GM10248 (cell line): Measurements from ENCODE around the gene PRKCZ.

Source experiments
- CTCF ChIA-PET: fragments of 300-600 bp; sonication (Branson Sonifier 250); formaldehyde crosslinking; extraction: SDS; loops from one replicate; lab custom pipeline; 2021; ENCODE audit warnings: antibody characterized with exemption; lab: Yijun Ruan, JAX
- POLR2A ChIA-PET: fragments of 350-650 bp; sonication (Branson Sonifier 250); formaldehyde crosslinking; extraction: SDS; loops from one replicate; lab custom pipeline; 2020; ENCODE audit warnings: antibody characterized with exemption; lab: Yijun Ruan, JAX
- DNase-seq: peaks from one replicate; pipeline ENCODE4 v3.0.0; 2012; ENCODE audit errors: extremely low spot score
- CTCF ChIP-seq: IDR thresholded peaks from 2 replicates; pipeline ENCODE4 v1.5.1; 2012; ENCODE audit warnings: mild to moderate bottlenecking, low read depth; ENCODE audit errors: extremely low read depth, missing control alignments, control extremely low read depth

PRKCZ gene

GRCh38 chr1:2074944-2075740, 24.9 kb downstream of the PRKCZ start:
- POLR2A ChIA-PET: no interaction called here

DNA sequence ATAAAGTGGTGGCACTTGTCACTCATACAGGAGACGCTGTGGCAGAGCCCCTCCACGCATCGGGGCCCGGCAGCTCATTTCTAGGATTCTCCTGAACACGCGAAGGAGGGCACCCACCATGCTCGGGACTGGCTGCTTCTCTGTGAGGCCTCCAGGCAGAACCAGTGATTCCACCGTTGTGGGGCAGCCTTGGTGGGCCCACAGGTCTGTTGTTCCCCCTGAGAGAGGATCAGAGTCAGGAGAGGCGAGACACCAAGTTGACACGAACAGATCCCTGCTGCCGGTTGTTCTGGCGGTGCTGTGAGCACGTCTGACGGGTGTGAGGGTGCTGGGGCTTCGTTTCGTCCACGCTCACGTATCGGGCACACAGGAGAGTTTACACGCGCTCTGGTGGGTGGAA, 26.6 kb downstream of the PRKCZ start:
- POLR2A ChIA-PET: no interaction called here

More at GRCh38 chr1:2074944-2075740, 24.9 kb downstream of the PRKCZ start:
- TF ChIP-seq CTCF: no peak
- CTCF ChIA-PET: no interaction called here
- DNase-seq: no peak

GRCh38 chr1:2078170-2078569, 28.0 kb downstream of the PRKCZ start:
- CTCF ChIA-PET: no interaction called here
- DNase-seq: no peak
- POLR2A ChIA-PET: no interaction called here
- TF ChIP-seq CTCF: no peak

More for the DNA sequence above, 26.6 kb downstream of the PRKCZ start:
- no peak for DNase-seq
- no peak for TF ChIP-seq CTCF
- CTCF ChIA-PET: no interaction called here

DNA sequence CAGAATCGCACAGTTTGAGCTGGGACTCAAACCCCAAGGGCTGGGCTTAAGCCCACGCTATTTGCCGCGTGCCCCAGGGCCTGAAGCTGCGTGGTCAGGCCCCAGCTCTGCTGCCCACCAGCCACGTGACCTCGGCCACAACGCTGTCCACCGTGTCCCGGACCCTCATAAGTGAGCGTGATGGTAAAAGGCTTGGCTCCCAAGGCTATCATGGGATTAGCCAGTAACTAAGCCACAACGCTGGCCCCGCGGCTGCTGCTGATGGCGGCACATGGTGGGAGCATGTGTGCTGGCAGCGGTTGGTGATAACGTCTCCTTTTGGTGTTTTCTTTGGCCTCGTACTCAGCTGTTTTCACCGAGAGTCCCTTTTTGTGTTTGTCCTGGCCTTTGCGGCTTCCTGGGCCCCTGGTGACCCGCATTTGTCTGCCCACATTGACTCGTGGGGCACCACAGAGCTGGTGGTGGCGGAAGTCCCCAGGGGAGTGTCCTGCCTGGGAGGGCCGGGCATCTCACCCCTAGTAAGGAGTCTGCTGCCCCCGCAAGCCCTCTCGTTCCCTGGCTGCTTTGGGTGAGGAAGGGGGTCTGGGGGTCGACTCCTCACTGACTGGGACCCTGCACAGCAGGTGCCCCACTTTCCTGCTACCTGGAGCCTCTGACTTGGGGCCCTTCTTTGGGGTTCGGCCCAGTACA, 29.3 kb downstream of the PRKCZ start:
- DNase-seq: no peak
- ChIA-PET CTCF (no interaction called here), POLR2A (no interaction called here)
- TF ChIP-seq CTCF: no peak

DNA sequence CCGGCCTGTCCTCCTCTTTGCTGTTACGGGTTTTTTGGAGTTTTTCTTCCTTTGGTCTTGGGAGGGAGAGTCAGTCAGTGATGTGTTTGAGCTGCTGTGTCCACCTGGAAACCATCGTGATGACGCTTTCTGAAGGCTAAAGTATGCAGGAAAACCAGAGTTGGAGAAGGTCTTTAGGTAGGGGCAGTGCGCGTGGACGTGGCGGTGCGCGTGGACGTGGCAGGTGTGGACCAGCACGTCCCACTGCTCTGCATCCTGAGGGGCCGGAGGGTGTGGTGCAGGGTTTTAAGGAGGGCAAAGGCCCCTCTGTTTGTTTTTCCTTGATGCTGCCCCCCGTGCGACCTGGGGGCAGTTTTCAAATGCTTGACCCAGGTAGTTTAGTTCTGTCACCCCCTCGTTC, 29.9 kb downstream of the PRKCZ start:
- DNase-seq: no peak
- ChIA-PET POLR2A (no interaction called here), CTCF (no interaction called here)
- TF ChIP-seq CTCF: no peak

- TF ChIP-seq CTCF: no peak
Observed at GRCh38 chr1:2080884-2081283, 30.7 kb downstream of the PRKCZ start.

More at GRCh38 chr1:2080884-2081283, 30.7 kb downstream of the PRKCZ start:
- POLR2A ChIA-PET: no interaction called here
- CTCF ChIA-PET: no interaction called here
- DNase-seq: no peak
